GM21529 (cell line): ENCODE measurements around the gene EEA1.

Experiments used
- ATAC-seq: cut with Tn5 transposase; IDR thresholded peaks from one replicate; pipeline ENCODE4 v1.9.1; 2021; ENCODE audit not compliant: unreplicated experiment

EEA1 gene

GRCh38 chr12:92890601-92891106 is 38.4 kb downstream of the EEA1 start:
- ATAC-seq = no peak

- ATAC-seq = no peak
These were observed 43.0 kb downstream of the EEA1 start for GRCh38 chr12:92886131-92886530.

- no peak for ATAC-seq
These were observed 49.3 kb downstream of the EEA1 start for GRCh38 chr12:92879698-92880322.

DNA sequence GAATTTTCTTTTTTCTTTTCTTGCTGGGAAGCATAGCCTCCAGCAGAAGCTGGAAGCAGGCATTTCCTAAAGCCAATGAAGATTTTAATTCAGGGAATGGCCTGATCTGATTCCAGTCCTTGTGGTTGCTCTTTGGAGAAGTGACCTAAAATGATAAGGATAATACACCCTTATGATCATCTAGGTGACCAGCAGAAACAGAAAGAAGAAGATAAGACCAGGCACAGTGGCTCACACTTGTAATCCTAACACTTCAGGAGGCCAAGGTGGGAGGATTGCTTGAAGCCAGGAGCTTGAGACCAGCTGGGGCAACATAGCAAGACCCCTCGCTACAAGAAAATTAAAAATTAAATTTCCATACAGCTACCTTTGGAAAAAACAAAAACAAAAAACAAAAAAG is 51.2 kb downstream of the EEA1 start:
- ATAC-seq = no peak

DNA sequence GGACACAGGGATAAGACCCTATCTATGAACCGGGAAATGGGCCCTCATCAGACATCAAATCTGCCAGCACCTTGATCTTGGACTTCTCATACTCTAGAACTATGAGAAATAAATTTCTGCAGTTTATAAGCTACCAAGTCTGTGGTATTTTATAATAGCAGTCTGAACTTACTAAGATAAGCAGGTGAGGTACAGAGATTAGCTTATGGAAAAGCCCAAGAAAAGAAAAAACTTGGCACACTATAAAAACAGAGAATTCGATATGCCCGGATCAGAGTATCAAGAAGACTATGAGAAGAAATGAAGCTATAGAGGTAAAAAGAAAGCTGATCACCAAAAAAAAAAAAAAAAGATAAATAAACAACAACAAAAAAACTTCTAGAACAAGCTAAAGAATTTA is 52.6 kb downstream of the EEA1 start:
- no peak for ATAC-seq

- no peak for ATAC-seq
These were observed 58.0 kb downstream of the EEA1 start for GRCh38 chr12:92871116-92871515.

- ATAC-seq = no peak
These were observed 62.7 kb downstream of the EEA1 start for GRCh38 chr12:92866418-92866817.

GRCh38 chr12:92863251-92863650 is 65.8 kb downstream of the EEA1 start:
- no peak for ATAC-seq

GRCh38 chr12:92861381-92861780 is 67.7 kb downstream of the EEA1 start:
- no peak for ATAC-seq

GRCh38 chr12:92860521-92860920 is 68.6 kb downstream of the EEA1 start:
- ATAC-seq = no peak

GRCh38 chr12:92859650-92860386 is 69.3 kb downstream of the EEA1 start:
- no peak for ATAC-seq

GRCh38 chr12:92857818-92858217 is 71.3 kb downstream of the EEA1 start:
- no peak for ATAC-seq

DNA sequence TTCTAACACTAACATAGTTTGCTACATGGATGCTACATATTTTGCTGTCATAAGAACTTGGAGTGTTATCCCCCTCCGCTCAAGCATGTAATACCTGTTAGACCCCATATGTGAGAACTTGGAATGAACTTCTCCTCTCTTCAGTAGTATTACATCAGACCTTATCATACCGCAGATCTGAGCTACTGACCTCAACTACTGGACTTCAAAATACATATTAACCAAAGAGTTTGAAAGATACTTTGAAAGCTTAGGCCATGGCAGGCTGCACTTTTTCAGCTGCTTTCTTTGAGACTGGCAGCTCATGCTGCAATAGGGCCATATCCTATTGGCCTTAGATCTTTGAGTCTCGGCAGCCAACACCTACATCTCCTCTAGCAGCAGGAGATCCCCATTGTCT is 74.8 kb downstream of the EEA1 start:
- no peak for ATAC-seq

- ATAC-seq = no peak
These were observed 80.4 kb downstream of the EEA1 start for GRCh38 chr12:92848740-92849139.

DNA sequence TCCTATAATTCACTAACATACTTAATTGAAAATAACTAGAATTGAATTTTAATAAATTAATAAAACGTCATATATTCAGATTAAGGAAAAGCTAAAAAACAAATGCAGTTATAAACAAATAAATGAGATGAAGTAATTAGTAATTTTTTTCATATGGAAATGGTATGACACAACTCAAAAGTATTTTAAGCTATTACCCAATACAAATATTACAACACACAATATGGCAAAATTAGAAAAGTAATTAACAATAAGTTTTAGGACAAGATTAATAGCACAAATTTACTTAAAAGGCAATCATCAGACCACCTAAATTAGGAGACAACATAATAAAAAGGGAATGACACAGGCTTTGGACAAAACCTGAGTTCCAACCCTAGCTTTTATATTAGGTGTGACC is 81.7 kb downstream of the EEA1 start:
- ATAC-seq = no peak

DNA sequence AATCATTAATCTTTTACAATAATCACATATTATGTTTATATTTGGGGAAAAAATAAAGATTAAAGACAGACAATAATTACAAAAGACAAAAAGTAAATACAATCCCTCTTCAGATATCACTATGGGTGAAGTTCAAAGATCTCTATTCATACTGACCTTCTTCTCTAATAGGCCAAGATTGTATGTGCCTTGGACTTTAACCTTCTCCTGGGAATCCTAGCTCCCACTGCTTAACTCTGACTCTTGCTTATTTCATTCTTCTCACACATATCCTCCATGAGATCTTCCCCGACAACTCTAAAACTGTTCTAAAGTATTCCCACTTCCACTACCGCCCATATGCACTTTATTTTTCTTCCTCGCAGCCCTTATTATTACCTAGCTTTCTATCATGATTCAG is 83.8 kb downstream of the EEA1 start:
- ATAC-seq = no peak

GRCh38 chr12:92844151-92844763 is 84.8 kb downstream of the EEA1 start:
- ATAC-seq = no peak

- no peak for ATAC-seq
These were observed 99.3 kb downstream of the EEA1 start for GRCh38 chr12:92829686-92830282.

DNA sequence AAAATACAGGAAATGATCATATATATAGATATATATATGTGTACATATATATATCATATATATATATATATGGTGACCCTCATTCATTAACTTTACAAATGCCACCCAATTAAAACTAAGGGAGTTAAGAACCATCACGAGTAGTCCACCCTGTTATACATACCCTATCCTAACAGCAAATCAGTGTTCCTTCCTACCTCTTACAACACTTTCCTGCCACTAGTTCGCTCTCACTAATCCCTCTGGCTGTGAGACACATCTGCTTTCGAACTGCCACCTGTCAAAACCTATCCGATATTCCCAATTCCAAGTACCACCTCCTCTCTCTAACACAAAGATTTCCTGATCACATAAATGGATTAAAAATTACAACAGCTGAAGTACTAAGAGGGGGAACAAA is 100.5 kb downstream of the EEA1 start:
- no peak for ATAC-seq

DNA sequence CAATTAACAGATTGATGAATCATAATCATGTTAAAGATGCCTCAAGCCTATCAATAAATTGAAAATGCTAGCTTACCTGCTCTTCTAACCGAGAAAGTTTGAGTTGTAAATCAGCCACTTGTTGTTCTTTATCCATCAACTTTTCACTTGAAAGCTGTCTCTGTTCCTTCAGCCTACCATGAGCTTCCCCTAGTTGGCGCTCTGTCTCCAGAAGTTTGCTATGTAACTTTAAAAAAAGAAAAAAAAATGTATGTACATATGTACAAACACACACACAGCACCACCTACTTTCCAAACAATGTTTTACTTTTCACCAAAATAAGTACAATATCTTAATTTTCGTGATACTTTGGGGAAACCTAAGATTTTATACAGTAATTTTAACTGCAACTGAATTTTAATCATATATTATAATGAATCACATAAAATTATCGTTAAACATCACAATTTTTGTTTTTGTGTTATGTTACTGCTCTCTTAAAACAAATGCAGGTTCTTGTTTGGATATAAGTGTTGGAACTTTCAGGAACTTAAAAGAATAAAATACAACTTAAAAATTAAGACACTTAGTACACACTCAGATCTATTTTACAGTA is 101.2 kb downstream of the EEA1 start:
- no peak for ATAC-seq

DNA sequence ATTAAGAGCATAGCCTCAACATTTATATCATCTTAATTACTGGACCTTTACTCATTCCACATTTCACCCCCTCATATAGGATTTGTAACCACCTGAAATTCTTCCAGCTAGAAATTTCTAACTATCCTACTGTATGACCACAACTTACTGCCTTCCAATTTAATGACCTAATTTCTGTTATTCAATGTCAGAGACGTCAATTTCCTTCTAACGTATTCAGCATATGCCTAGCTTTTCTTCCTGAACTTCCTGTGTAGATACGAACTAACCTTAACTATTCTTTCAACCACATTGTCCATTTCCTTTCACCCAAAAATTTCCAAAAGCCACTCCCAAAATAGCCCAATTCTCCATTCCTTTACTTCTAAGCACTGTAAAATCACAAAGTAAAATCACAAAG is 108.0 kb downstream of the EEA1 start:
- no peak for ATAC-seq
